GM23338 (cell line): ENCODE measurements around the gene LRRC37B.
"Not testable (repeated sequence)": the region's sequence is repeated elsewhere in the genome, so short reads cannot be mapped to it uniquely, and the experiment has no call there.

Experiments
- CREB1 ChIP-seq: fragments of 250-450 bp; sonication (Bioruptor Pico); IDR thresholded peaks from 2 replicates; pipeline ENCODE4 v1.5.0; 2020; ENCODE audit warnings: low read depth, mild to moderate bottlenecking, moderate library complexity
- CTCF ChIP-seq, 2 experiments: fragments of 200-600 bp in 1 of 2; sonication (generic) in 1 of 2; conservative IDR thresholded peaks; 2 replicates each; pipeline versions ENCODE4 v1.5.1 to v1.6.1; 2016 to 2017; ENCODE audit warnings: antibody characterized with exemption in 2 of 2, low read depth in 2 of 2, mild to moderate bottlenecking in 2 of 2, moderate library complexity in 1 of 2
- ETS1 ChIP-seq: IDR thresholded peaks from 2 replicates; pipeline ENCODE4 v1.6.1; 2016; ENCODE audit warnings: antibody characterized with exemption
- EZH2 ChIP-seq: fragments of 200-600 bp; sonication (generic); IDR thresholded peaks from one replicate; pipeline ENCODE4 v1.8.0; 2017; ENCODE audit warnings: antibody characterized with exemption, mild to moderate bottlenecking, low read depth; ENCODE audit not compliant: unreplicated experiment
- EZH2phosphoT487 ChIP-seq: fragments of 200-600 bp; sonication (generic); IDR thresholded peaks from one replicate; pipeline ENCODE4 v1.8.1; 2018; ENCODE audit warnings: antibody characterized with exemption; ENCODE audit not compliant: unreplicated experiment
- JUNB ChIP-seq: IDR thresholded peaks from one replicate; pipeline ENCODE4 v1.6.1; 2016; ENCODE audit warnings: antibody characterized with exemption; ENCODE audit not compliant: unreplicated experiment
- POLR2AphosphoS5 ChIP-seq: IDR thresholded peaks from 2 replicates; pipeline ENCODE4 v1.6.1; 2016; ENCODE audit warnings: antibody characterized with exemption, low read depth
- REST ChIP-seq: IDR thresholded peaks from one replicate; pipeline ENCODE4 v1.6.1; 2018; ENCODE audit warnings: antibody characterized with exemption; ENCODE audit not compliant: unreplicated experiment

- TF ChIP-seq CTCF (conservative IDR thresholded peaks at IDR 0.05; ENCODE audit: low read depth in 2 of 2); POLR2AphosphoS5; EZH2; CREB1 (CRISPR knock-in tag); REST; EZH2phosphoT487; JUNB; ETS1: not testable (repeated sequence)
Measured at GRCh38 chr17:32073131-32073530, 65.9 kb downstream of the LRRC37B start.
